HG03439 (cell line): ENCODE measurements around the gene UCP3.

Source experiments
- ATAC-seq: cut with Tn5 transposase; IDR thresholded peaks from one replicate; pipeline ENCODE4 v1.9.1; 2021; ENCODE audit warnings: mild to moderate bottlenecking, moderate library complexity; ENCODE audit not compliant: unreplicated experiment

Gene UCP3

GRCh38 chr11:73958521-73959141 lies 50.3 kb downstream of the UCP3 start:
- ATAC-seq, result no peak

GRCh38 chr11:73957654-73958361 lies 51.1 kb downstream of the UCP3 start:
- ATAC-seq, result no peak

- ATAC-seq, result no peak
These were observed 51.8 kb downstream of the UCP3 start for GRCh38 chr11:73956876-73957653.

GRCh38 chr11:73951797-73952196 lies 57.1 kb downstream of the UCP3 start:
- ATAC-seq, result no peak

- no peak for ATAC-seq
These were observed 57.8 kb downstream of the UCP3 start, which contains the start of gene DNAJB13 for GRCh38 chr11:73950869-73951710. TSS of gene DNAJB13 (plus strand) at chr11:73951026. CDS start at chr11:73951070, 44 bp downstream.
